WTC11 (cell line): ENCODE measurements around the gene HYAL2. TPM values are rescaled to one million over a fixed set of nuclear protein-coding genes. Genes with fewer than 3 reads are reported as not detected.

Experiments used
- ATAC-seq: fragments of 200-7000 bp; cut with Tn5 transposase; 2 replicates; pipeline ENCODE4 v1.10.0; 2021; ENCODE audit warnings: mild to moderate bottlenecking, moderate library complexity
- CTCF ChIA-PET: fragments of 300-600 bp; sonication (Branson Sonifier 250); formaldehyde crosslinking; loops from one replicate; lab custom pipeline; 2021; ENCODE audit warnings: antibody characterized with exemption; lab: Charles Lee
- POLR2A ChIA-PET: fragments of 350-600 bp; sonication (Branson Sonifier 250); formaldehyde crosslinking; loops from one replicate; lab custom pipeline; 2021; ENCODE audit warnings: antibody characterized with exemption; lab: Charles Lee
- DNase-seq: peaks from one replicate; pipeline ENCODE4 v3.0.0; 2021; ENCODE audit warnings: low spot score
- H3K27ac Mint-ChIP-seq: 2 replicates; pipeline ENCODE4 v1.8.0; 2021; ENCODE audit warnings: mixed read lengths
- H3K27me3 Mint-ChIP-seq: 2 replicates; pipeline ENCODE4 v1.8.0; 2021; ENCODE audit warnings: low read depth, mild to moderate bottlenecking, moderate library complexity, mixed read lengths
- H3K36me3 Mint-ChIP-seq: 2 replicates; pipeline ENCODE4 v1.8.0; 2021; ENCODE audit warnings: mixed read lengths
- H3K4me1 Mint-ChIP-seq: 2 replicates; pipeline ENCODE4 v1.8.0; 2022; ENCODE audit warnings: mixed read lengths
- H3K4me3 Mint-ChIP-seq: 2 replicates; pipeline ENCODE4 v1.8.0; 2021; ENCODE audit warnings: mild to moderate bottlenecking, moderate library complexity, mixed read lengths
- H3K9me3 Mint-ChIP-seq: 2 replicates; pipeline ENCODE4 v1.8.0; 2021; ENCODE audit warnings: mixed read lengths
- FOXP1 ChIP-seq: sonication (generic); formaldehyde crosslinking; IDR thresholded peaks from 2 replicates; pipeline ENCODE4 v1.8.0; 2022; ENCODE audit warnings: missing genetic modification reagents, mild to moderate bottlenecking, moderate library complexity, borderline replicate concordance
- GABPB1 ChIP-seq: sonication (generic); formaldehyde crosslinking; IDR thresholded peaks from 2 replicates; pipeline ENCODE4 v1.8.1; 2023; ENCODE audit warnings: mild to moderate bottlenecking, missing genetic modification reagents
- GRHL2 ChIP-seq: fragments of 250-450 bp; sonication (Bioruptor Pico); IDR thresholded peaks from 2 replicates; pipeline ENCODE4 v1.8.0; 2022; ENCODE audit warnings: mild to moderate bottlenecking, moderate library complexity; ENCODE audit not compliant: insufficient replicate concordance, severe bottlenecking
- GTF2I ChIP-seq: fragments of 250-450 bp; sonication (Bioruptor Pico); conservative IDR thresholded peaks from 2 replicates; pipeline ENCODE4 v1.4.0; 2021; ENCODE audit warnings: mild to moderate bottlenecking
- MYBL2 ChIP-seq: sonication (generic); formaldehyde crosslinking; IDR thresholded peaks from 2 replicates; pipeline ENCODE4 v1.8.1; 2023; ENCODE audit warnings: mild to moderate bottlenecking, moderate library complexity, missing genetic modification reagents
- NFYB ChIP-seq: sonication (generic); formaldehyde crosslinking; conservative IDR thresholded peaks from 2 replicates; pipeline ENCODE4 v1.8.0; 2022; ENCODE audit warnings: low read depth, missing genetic modification reagents
- RELA ChIP-seq: sonication (generic); formaldehyde crosslinking; IDR thresholded peaks from 2 replicates; pipeline ENCODE4 v1.8.1; 2022; ENCODE audit warnings: missing genetic modification reagents, mild to moderate bottlenecking, borderline replicate concordance
- RORB ChIP-seq: fragments of 250-450 bp; sonication (Bioruptor Pico); IDR thresholded peaks from 2 replicates; pipeline ENCODE4 v1.9.0; 2021; ENCODE audit warnings: mild to moderate bottlenecking
- TP53 ChIP-seq: sonication (generic); formaldehyde crosslinking; IDR thresholded peaks from 2 replicates; pipeline ENCODE4 v1.8.1; 2023; ENCODE audit warnings: mild to moderate bottlenecking, missing genetic modification reagents
- ZNF138 ChIP-seq: sonication (generic); formaldehyde crosslinking; conservative IDR thresholded peaks from 2 replicates; pipeline ENCODE4 v1.8.1; 2022; ENCODE audit warnings: mild to moderate bottlenecking, moderate library complexity, missing genetic modification reagents
- ZNF263 ChIP-seq: sonication (generic); formaldehyde crosslinking; IDR thresholded peaks from 2 replicates; pipeline ENCODE4 v1.8.1; 2022; ENCODE audit warnings: low read depth, mild to moderate bottlenecking, moderate library complexity, missing genetic modification reagents
- total RNA-seq: library from RNA; stranded (reverse); gene quantifications from 3 replicates; pipeline ENCODE4 v1.2.3, GENCODE V29; 2021
- TF ChIP-seq, protein P1 (sequence below): sonication (generic); formaldehyde crosslinking; conservative IDR thresholded peaks from 2 replicates; pipeline ENCODE4 v1.8.1; 2023; ENCODE audit warnings: mild to moderate bottlenecking, low read depth, missing genetic modification reagents, moderate library complexity
- TF ChIP-seq, protein P2 (sequence below): sonication (generic); formaldehyde crosslinking; IDR thresholded peaks from 2 replicates; pipeline ENCODE4 v1.8.0; 2022; ENCODE audit warnings: mild to moderate bottlenecking, missing genetic modification reagents
- TF ChIP-seq, protein P3 (sequence below): sonication (generic); formaldehyde crosslinking; conservative IDR thresholded peaks from 2 replicates; pipeline ENCODE4 v1.8.1; 2022; ENCODE audit warnings: mild to moderate bottlenecking, missing genetic modification reagents
- TF ChIP-seq, protein P4 (sequence below): fragments of 250-450 bp; sonication (Bioruptor Pico); IDR thresholded peaks from 2 replicates; pipeline ENCODE4 v2.1.2; 2022; ENCODE audit warnings: mild to moderate bottlenecking, moderate library complexity
- TF ChIP-seq, protein P5 (sequence below): sonication (generic); formaldehyde crosslinking; IDR thresholded peaks from 2 replicates; pipeline ENCODE4 v1.8.0; 2022; ENCODE audit warnings: missing genetic modification reagents
- TF ChIP-seq, protein P6 (sequence below): sonication (generic); formaldehyde crosslinking; IDR thresholded peaks from 2 replicates; pipeline ENCODE4 v1.8.1; 2022; ENCODE audit warnings: low read depth, mild to moderate bottlenecking, moderate library complexity, missing genetic modification reagents, borderline replicate concordance

HYAL2 gene
- total RNA-seq, 1 experiment from 2014 or later = 58.0 TPM

DNA sequence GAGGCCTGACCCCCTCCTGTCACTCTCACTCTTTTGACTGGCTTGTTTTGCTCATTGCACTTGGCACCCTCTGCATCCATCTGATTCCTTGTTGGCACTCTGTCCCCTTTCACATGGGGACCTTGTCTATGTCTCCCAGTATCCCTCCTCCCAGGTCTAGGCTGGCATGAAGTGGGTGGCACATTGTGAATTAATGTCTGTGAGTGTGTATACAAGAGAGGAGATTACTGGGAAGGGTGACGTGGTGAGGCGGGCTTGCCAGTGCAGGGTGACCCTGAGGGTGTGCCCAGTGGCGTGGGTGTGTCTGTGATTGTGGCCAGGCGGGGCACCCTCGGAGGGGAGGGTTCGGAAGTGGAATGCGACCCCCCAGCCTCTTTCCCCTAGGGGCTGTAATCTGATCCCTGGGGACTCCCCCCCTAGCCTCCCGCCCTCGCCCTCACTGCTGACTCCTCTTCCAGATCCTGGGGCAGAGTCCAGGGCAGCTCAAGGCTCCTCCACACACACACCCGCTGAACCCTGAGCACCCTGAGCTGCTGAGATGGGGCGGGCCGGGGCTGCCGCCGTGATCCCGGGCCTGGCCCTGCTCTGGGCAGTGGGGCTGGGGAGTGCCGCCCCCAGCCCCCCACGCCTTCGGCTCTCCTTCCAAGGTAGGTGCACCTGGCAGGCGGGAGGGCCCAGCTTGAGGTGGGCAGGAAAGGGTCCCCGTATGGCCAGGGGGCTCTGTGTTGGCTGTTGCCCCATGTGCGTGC lies 53.7 kb downstream of the HYAL2 start, which contains the start of gene SEMA3B:
Gene SEMA3B, plus strand, starts transcription at position 445 of the 749 bp plus-strand sequence. Its CDS starts 94 bp downstream, at position 539.
- ATAC-seq = no peak
- H3K4me3 Mint-ChIP-seq = no peak within 1 kb of the TSS
- CTCF ChIA-PET = interaction anchor here (0.5 to 12.5 kb wide), 7 partner anchors 9 to 75 kb away, joined by 3 to 145 read pairs (median 4); partner anchors contain the start of gene GNAT1

DNA sequence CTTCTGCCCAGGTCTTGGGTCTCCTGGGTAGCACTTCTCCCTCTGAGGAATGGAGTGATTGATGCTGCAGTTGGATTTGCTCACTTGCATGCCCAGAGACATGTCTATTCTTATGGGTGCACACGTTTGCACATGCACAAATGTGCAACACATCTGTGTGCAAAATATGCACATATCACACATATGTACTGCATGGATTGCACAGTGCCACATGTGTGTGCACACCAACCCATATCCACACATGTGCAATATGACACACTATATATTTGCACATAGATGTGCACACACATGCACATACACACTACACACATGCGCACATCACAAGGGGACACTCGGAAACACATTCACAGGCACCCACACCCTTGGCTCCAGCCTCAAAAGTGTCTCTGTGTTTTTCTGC lies 54.3 kb downstream of the HYAL2 start:
- Mint-ChIP-seq H3K36me3 (no peaks in the 10 kb centered on the region), H3K9me3 (no peaks in the 10 kb centered on the region), H3K4me3 (no peak overlapping the region), H3K27ac (no peak overlapping the region), H3K27me3 (peaks cover 5% of the 10 kb centered on the region), H3K4me1 (peaks cover 54% of the 10 kb centered on the region)
- no peak for DNase-seq
- ATAC-seq = no peak
- CTCF ChIA-PET = interaction anchor here (0.5 to 12.5 kb wide), 10 partner anchors 12 to 103 kb away, joined by 3 to 145 read pairs (median 4); partner anchors contain the start of genes GNAT1 and HYAL2
- POLR2A ChIA-PET = interaction anchor here (1.3 kb wide), 1 partner anchor 22 kb away, joined by 4 read pairs; no protein-coding TSS in a partner anchor
- TF ChIP-seq MYBL2 (CRISPR knock-in tag) (no peak), TP53 (CRISPR knock-in tag) (no peak), FOXP1 (CRISPR knock-in tag) (no peak), GRHL2 (CRISPR knock-in tag) (no peak), ZNF138 (CRISPR knock-in tag) (no peak), GTF2I (CRISPR knock-in tag) (no peak), RORB (CRISPR knock-in tag) (no peak)
- TF ChIP-seq, protein P1, sequence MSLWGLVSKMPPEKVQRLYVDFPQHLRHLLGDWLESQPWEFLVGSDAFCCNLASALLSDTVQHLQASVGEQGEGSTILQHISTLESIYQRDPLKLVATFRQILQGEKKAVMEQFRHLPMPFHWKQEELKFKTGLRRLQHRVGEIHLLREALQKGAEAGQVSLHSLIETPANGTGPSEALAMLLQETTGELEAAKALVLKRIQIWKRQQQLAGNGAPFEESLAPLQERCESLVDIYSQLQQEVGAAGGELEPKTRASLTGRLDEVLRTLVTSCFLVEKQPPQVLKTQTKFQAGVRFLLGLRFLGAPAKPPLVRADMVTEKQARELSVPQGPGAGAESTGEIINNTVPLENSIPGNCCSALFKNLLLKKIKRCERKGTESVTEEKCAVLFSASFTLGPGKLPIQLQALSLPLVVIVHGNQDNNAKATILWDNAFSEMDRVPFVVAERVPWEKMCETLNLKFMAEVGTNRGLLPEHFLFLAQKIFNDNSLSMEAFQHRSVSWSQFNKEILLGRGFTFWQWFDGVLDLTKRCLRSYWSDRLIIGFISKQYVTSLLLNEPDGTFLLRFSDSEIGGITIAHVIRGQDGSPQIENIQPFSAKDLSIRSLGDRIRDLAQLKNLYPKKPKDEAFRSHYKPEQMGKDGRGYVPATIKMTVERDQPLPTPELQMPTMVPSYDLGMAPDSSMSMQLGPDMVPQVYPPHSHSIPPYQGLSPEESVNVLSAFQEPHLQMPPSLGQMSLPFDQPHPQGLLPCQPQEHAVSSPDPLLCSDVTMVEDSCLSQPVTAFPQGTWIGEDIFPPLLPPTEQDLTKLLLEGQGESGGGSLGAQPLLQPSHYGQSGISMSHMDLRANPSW = no peak
- TF ChIP-seq, protein P2, sequence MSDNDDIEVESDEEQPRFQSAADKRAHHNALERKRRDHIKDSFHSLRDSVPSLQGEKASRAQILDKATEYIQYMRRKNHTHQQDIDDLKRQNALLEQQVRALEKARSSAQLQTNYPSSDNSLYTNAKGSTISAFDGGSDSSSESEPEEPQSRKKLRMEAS (CRISPR knock-in tag) = no peak
- TF ChIP-seq, protein P3, sequence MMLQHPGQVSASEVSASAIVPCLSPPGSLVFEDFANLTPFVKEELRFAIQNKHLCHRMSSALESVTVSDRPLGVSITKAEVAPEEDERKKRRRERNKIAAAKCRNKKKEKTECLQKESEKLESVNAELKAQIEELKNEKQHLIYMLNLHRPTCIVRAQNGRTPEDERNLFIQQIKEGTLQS = no peak
- TF ChIP-seq, protein P4, sequence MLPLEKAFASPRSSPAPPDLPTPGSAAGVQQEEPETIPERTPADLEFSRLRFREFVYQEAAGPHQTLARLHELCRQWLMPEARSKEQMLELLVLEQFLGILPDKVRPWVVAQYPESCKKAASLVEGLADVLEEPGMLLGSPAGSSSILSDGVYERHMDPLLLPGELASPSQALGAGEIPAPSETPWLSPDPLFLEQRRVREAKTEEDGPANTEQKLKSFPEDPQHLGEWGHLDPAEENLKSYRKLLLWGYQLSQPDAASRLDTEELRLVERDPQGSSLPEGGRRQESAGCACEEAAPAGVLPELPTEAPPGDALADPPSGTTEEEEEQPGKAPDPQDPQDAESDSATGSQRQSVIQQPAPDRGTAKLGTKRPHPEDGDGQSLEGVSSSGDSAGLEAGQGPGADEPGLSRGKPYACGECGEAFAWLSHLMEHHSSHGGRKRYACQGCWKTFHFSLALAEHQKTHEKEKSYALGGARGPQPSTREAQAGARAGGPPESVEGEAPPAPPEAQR (CRISPR knock-in tag) = no peak

More for the DNA sequence above, 53.7 kb downstream of the HYAL2 start, which contains the start of gene SEMA3B:
- Mint-ChIP-seq H3K27me3 (peaks cover 11% of the 10 kb centered on the region), H3K36me3 (no peaks in the 10 kb centered on the region), H3K4me1 (peaks cover 49% of the 10 kb centered on the region), H3K9me3 (no peaks in the 10 kb centered on the region), H3K27ac (no peak within 1 kb of the TSS)
- POLR2A ChIA-PET = interaction anchor here (1.0 to 1.5 kb wide), 3 partner anchors 9 to 74 kb away, joined by 4 to 5 read pairs (median 4); no protein-coding TSS in a partner anchor
- DNase-seq = no peak
- TF ChIP-seq, protein P5, sequence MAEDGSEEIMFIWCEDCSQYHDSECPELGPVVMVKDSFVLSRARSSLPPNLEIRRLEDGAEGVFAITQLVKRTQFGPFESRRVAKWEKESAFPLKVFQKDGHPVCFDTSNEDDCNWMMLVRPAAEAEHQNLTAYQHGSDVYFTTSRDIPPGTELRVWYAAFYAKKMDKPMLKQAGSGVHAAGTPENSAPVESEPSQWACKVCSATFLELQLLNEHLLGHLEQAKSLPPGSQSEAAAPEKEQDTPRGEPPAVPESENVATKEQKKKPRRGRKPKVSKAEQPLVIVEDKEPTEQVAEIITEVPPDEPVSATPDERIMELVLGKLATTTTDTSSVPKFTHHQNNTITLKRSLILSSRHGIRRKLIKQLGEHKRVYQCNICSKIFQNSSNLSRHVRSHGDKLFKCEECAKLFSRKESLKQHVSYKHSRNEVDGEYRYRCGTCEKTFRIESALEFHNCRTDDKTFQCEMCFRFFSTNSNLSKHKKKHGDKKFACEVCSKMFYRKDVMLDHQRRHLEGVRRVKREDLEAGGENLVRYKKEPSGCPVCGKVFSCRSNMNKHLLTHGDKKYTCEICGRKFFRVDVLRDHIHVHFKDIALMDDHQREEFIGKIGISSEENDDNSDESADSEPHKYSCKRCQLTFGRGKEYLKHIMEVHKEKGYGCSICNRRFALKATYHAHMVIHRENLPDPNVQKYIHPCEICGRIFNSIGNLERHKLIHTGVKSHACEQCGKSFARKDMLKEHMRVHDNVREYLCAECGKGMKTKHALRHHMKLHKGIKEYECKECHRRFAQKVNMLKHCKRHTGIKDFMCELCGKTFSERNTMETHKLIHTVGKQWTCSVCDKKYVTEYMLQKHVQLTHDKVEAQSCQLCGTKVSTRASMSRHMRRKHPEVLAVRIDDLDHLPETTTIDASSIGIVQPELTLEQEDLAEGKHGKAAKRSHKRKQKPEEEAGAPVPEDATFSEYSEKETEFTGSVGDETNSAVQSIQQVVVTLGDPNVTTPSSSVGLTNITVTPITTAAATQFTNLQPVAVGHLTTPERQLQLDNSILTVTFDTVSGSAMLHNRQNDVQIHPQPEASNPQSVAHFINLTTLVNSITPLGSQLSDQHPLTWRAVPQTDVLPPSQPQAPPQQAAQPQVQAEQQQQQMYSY (CRISPR knock-in tag) = no peak
- TF ChIP-seq, protein P6, sequence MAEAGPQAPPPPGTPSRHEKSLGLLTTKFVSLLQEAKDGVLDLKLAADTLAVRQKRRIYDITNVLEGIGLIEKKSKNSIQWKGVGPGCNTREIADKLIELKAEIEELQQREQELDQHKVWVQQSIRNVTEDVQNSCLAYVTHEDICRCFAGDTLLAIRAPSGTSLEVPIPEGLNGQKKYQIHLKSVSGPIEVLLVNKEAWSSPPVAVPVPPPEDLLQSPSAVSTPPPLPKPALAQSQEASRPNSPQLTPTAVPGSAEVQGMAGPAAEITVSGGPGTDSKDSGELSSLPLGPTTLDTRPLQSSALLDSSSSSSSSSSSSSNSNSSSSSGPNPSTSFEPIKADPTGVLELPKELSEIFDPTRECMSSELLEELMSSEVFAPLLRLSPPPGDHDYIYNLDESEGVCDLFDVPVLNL (CRISPR knock-in tag) = no peak
- TF ChIP-seq ZNF263 (CRISPR knock-in tag) (no peak), NFYB (CRISPR knock-in tag) (no peak), FOXP1 (CRISPR knock-in tag) (0 out of 2 replicates have a peak, but pooled peaks have one; percentile 28), GABPB1 (no peak), RELA (CRISPR knock-in tag) (no peak)
- TF ChIP-seq, protein P2 (CRISPR knock-in tag) = no peak
